ENCODE data around the gene GABPB1. TPM values are rescaled to one million over a fixed set of nuclear protein-coding genes. Genes with fewer than 3 reads are reported as not detected.
A peak's percentile ranks its signal among the peaks of the same experiment; 100 is the strongest.

GABPB1 gene
- total and polyA plus RNA-seq, 10 of the 15 experiments (the other 5 are each of a cell fraction or from before 2014, with no cell fraction given) = 13.9 to 48.2 (median 39.8) TPM

DNA sequence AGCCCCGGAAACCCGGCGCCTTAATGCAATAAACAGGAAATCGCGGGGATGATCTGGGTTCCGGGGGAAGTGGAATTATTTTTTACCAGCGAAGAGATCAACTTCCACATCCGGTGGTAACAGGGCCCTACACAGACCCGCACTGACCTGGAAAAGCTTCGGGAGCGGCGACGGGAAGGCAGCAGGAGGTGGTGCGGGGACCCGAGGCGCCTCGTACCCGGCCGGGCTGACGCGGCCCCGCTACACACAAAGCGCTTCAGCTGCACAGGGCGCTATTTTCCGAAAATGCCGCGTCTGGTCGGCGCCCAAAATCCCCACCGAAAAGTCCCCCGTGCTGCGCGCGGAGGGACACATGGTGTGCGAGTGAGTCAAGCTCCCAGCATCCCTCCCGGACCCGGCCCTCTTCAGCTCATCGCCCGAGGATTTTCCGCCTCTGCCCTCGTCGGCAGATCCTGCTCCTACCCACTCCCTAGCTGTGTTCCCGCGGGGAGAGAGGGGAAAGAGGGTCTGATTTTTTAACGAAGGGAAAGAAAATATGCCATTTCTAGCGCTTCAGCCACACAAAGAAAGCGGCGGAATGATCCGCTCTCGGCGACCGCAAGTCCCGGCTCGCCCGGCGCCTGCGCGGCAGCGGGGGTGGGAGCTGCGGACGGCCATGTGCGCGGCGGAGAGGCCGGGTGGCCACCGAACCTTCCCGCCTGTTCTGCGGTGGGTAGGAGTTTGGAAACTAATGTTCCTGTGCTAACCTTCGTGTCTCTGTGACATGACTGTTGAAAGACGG, at the start of gene GABPB1 (continued):
- TF ChIP-seq, protein P1, sequence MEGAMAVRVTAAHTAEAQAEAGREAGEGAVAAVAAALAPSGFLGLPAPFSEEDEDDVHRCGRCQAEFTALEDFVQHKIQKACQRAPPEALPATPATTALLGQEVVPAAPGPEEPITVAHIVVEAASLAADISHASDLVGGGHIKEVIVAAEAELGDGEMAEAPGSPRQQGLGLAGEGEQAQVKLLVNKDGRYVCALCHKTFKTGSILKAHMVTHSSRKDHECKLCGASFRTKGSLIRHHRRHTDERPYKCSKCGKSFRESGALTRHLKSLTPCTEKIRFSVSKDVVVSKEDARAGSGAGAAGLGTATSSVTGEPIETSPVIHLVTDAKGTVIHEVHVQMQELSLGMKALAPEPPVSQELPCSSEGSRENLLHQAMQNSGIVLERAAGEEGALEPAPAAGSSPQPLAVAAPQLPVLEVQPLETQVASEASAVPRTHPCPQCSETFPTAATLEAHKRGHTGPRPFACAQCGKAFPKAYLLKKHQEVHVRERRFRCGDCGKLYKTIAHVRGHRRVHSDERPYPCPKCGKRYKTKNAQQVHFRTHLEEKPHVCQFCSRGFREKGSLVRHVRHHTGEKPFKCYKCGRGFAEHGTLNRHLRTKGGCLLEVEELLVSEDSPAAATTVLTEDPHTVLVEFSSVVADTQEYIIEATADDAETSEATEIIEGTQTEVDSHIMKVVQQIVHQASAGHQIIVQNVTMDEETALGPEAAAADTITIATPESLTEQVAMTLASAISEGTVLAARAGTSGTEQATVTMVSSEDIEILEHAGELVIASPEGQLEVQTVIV (IDR thresholded peaks at IDR 0.05; ENCODE audit: borderline replicate concordance, partially characterized antibody) = no peak
- TF ChIP-seq TCF12 (IDR thresholded peaks at IDR 0.05; ENCODE audit: low read depth, low read length) (peak; percentile 58; the same call in 1 of the 2 replicates), SMARCA5 (IDR thresholded peaks at IDR 0.05) (no peak; the same call in 1 of the 2 replicates), TAF1 (IDR thresholded peaks at IDR 0.05; ENCODE audit: borderline replicate concordance, low read depth, low read length) (peak; percentile 92), LARP7 (IDR thresholded peaks at IDR 0.05) (peak; percentile 27; the same call in 1 of the 2 replicates), HDGF (IDR thresholded peaks at IDR 0.05) (no peak; the same call in 1 of the 2 replicates), ZNF217 (IDR thresholded peaks at IDR 0.05) (peak; percentile 28; the same call in 1 of the 2 replicates), EZH2 (IDR thresholded peaks at IDR 0.05; ENCODE audit: borderline replicate concordance, control insufficient read depth, low read depth, low read length) (no peak), CBX3 (IDR thresholded peaks at IDR 0.05; ENCODE audit: borderline replicate concordance, low read depth) (no peak)
- TF ChIP-seq, protein P2, sequence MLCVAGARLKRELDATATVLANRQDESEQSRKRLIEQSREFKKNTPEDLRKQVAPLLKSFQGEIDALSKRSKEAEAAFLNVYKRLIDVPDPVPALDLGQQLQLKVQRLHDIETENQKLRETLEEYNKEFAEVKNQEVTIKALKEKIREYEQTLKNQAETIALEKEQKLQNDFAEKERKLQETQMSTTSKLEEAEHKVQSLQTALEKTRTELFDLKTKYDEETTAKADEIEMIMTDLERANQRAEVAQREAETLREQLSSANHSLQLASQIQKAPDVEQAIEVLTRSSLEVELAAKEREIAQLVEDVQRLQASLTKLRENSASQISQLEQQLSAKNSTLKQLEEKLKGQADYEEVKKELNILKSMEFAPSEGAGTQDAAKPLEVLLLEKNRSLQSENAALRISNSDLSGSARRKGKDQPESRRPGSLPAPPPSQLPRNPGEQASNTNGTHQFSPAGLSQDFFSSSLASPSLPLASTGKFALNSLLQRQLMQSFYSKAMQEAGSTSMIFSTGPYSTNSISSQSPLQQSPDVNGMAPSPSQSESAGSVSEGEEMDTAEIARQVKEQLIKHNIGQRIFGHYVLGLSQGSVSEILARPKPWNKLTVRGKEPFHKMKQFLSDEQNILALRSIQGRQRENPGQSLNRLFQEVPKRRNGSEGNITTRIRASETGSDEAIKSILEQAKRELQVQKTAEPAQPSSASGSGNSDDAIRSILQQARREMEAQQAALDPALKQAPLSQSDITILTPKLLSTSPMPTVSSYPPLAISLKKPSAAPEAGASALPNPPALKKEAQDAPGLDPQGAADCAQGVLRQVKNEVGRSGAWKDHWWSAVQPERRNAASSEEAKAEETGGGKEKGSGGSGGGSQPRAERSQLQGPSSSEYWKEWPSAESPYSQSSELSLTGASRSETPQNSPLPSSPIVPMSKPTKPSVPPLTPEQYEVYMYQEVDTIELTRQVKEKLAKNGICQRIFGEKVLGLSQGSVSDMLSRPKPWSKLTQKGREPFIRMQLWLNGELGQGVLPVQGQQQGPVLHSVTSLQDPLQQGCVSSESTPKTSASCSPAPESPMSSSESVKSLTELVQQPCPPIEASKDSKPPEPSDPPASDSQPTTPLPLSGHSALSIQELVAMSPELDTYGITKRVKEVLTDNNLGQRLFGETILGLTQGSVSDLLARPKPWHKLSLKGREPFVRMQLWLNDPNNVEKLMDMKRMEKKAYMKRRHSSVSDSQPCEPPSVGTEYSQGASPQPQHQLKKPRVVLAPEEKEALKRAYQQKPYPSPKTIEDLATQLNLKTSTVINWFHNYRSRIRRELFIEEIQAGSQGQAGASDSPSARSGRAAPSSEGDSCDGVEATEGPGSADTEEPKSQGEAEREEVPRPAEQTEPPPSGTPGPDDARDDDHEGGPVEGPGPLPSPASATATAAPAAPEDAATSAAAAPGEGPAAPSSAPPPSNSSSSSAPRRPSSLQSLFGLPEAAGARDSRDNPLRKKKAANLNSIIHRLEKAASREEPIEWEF (IDR thresholded peaks at IDR 0.05; ENCODE audit: insufficient replicate concordance, low read depth, low read length) = no peak
- TF ChIP-seq, protein P3, sequence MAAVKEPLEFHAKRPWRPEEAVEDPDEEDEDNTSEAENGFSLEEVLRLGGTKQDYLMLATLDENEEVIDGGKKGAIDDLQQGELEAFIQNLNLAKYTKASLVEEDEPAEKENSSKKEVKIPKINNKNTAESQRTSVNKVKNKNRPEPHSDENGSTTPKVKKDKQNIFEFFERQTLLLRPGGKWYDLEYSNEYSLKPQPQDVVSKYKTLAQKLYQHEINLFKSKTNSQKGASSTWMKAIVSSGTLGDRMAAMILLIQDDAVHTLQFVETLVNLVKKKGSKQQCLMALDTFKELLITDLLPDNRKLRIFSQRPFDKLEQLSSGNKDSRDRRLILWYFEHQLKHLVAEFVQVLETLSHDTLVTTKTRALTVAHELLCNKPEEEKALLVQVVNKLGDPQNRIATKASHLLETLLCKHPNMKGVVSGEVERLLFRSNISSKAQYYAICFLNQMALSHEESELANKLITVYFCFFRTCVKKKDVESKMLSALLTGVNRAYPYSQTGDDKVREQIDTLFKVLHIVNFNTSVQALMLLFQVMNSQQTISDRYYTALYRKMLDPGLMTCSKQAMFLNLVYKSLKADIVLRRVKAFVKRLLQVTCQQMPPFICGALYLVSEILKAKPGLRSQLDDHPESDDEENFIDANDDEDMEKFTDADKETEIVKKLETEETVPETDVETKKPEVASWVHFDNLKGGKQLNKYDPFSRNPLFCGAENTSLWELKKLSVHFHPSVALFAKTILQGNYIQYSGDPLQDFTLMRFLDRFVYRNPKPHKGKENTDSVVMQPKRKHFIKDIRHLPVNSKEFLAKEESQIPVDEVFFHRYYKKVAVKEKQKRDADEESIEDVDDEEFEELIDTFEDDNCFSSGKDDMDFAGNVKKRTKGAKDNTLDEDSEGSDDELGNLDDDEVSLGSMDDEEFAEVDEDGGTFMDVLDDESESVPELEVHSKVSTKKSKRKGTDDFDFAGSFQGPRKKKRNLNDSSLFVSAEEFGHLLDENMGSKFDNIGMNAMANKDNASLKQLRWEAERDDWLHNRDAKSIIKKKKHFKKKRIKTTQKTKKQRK (IDR thresholded peaks at IDR 0.05; ENCODE audit: low read depth, low read length) = no peak
- TF ChIP-seq, protein P4, sequence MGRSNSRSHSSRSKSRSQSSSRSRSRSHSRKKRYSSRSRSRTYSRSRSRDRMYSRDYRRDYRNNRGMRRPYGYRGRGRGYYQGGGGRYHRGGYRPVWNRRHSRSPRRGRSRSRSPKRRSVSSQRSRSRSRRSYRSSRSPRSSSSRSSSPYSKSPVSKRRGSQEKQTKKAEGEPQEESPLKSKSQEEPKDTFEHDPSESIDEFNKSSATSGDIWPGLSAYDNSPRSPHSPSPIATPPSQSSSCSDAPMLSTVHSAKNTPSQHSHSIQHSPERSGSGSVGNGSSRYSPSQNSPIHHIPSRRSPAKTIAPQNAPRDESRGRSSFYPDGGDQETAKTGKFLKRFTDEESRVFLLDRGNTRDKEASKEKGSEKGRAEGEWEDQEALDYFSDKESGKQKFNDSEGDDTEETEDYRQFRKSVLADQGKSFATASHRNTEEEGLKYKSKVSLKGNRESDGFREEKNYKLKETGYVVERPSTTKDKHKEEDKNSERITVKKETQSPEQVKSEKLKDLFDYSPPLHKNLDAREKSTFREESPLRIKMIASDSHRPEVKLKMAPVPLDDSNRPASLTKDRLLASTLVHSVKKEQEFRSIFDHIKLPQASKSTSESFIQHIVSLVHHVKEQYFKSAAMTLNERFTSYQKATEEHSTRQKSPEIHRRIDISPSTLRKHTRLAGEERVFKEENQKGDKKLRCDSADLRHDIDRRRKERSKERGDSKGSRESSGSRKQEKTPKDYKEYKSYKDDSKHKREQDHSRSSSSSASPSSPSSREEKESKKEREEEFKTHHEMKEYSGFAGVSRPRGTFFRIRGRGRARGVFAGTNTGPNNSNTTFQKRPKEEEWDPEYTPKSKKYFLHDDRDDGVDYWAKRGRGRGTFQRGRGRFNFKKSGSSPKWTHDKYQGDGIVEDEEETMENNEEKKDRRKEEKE (IDR thresholded peaks at IDR 0.05) = no peak
- TF ChIP-seq, protein P5, sequence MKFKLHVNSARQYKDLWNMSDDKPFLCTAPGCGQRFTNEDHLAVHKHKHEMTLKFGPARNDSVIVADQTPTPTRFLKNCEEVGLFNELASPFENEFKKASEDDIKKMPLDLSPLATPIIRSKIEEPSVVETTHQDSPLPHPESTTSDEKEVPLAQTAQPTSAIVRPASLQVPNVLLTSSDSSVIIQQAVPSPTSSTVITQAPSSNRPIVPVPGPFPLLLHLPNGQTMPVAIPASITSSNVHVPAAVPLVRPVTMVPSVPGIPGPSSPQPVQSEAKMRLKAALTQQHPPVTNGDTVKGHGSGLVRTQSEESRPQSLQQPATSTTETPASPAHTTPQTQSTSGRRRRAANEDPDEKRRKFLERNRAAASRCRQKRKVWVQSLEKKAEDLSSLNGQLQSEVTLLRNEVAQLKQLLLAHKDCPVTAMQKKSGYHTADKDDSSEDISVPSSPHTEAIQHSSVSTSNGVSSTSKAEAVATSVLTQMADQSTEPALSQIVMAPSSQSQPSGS (IDR thresholded peaks at IDR 0.05; ENCODE audit: low read length) = peak; percentile 65

Data from GM12878 (cell line).